BLaER1 treated with 17β-estradiol and CSF1 and Interleukin-3, amounts not matched to agents 10 nM and 100 nM (cell line): ENCODE data around the gene UBE2J2.

Experiments
- H3K27ac ChIP-seq, 11 experiments: shearing (Covaris generic); formaldehyde crosslinking; 2 replicates each; pipeline ENCODE4 v1.8.1; 2022
- H3K27me3 ChIP-seq, 11 experiments: shearing (Covaris generic); formaldehyde crosslinking; 2 replicates each; pipeline ENCODE4 v1.8.1; 2022
- H3K36me3 ChIP-seq, 11 experiments: shearing (Covaris generic); formaldehyde crosslinking; 2 replicates each; pipeline ENCODE4 v1.8.1; 2022
- H3K4me1 ChIP-seq, 10 experiments: shearing (Covaris generic); formaldehyde crosslinking; 2 replicates each; pipeline ENCODE4 v1.8.1; 2022
- H3K4me2 ChIP-seq, 11 experiments: shearing (Covaris generic); formaldehyde crosslinking; 2 replicates each; pipeline ENCODE4 v1.8.1; 2022
- H3K4me3 ChIP-seq, 10 experiments: shearing (Covaris generic); formaldehyde crosslinking; 2 replicates each; pipeline ENCODE4 v1.8.1; 2022
- H3K9ac ChIP-seq, 11 experiments: shearing (Covaris generic); formaldehyde crosslinking; 2 replicates each; pipeline ENCODE4 v1.8.1; 2022
- H3K9me3 ChIP-seq, 11 experiments: shearing (Covaris generic); formaldehyde crosslinking; replicated peaks in 1 of 11; 2 replicates each; pipeline ENCODE4 v1.8.1; 2022
- H4K20me1 ChIP-seq, 11 experiments: shearing (Covaris generic); formaldehyde crosslinking; 2 replicates each; pipeline ENCODE4 v1.8.1; 2022
- Cebpa-rat ChIP-seq, 11 experiments: shearing (Covaris generic); IDR thresholded peaks; 2 replicates each; pipeline ENCODE4 v1.8.1; 2022

Gene UBE2J2

DNA sequence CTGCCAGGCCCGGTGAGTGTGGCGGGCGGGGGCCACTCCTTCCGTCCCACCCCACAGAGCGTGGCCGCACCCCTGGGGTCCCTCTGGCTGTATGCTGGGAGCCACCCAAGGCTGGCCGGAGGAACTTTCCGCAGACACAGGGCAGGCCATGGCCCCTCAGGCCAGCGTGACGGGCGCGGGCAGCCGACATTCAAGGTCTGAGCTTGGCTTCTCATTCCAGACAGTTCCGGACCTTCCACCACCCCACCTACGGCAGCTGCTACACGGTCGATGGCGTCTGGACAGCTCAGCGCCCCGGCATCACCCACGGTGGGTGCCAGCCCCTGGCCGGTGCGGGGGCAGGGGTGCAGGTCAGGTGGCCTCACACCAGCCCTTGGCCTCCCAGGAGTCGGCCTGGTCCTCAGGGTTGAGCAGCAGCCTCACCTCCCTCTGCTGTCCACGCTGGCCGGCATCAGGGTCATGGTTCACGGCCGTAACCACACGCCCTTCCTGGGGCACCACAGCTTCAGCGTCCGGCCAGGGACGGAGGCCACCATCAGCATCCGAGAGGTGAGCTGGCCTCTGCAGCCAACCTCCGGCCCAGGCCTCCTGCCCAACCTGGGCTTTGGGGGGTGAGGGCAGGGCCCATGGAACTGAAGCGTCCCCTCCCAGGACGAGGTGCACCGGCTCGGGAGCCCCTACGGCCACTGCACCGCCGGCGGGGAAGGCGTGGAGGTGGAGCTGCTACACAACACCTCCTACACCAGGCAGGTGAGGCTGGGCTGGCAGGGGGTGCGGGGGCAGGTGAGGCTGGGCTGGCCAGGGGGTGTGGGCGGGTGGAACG, 13.8 kb upstream of the UBE2J2 start:
- H3K36me3 ChIP-seq = no peaks in the 10 kb centered on the region
- H3K9ac ChIP-seq = no peak overlapping the region
- no peak overlapping the region for H3K4me3 ChIP-seq
- no peak for TF ChIP-seq Cebpa-rat (IDR thresholded peaks at IDR 0.05)
- H3K27me3 ChIP-seq = no peaks in the 10 kb centered on the region
- H3K9me3 ChIP-seq = no peaks in the 10 kb centered on the region
- H3K4me1 ChIP-seq = peaks cover 0 to 34% (median 13%) of the 10 kb centered on the region in 10 experiments; a peak in 13 of 20 replicates
- H4K20me1 ChIP-seq = peaks cover 0 to 54% (median 15%) of the 10 kb centered on the region in 11 experiments; a peak in 17 of 22 replicates
- H3K4me2 ChIP-seq = no peak overlapping the region
- H3K27ac ChIP-seq = no peak overlapping the region

GRCh38 chr1:1286313-1287261, 12.9 kb upstream of the UBE2J2 start:
- Histone ChIP-seq H3K4me1 (peaks cover 0 to 26% (median 11%) of the 10 kb centered on the region in 10 experiments; a peak in 13 of 20 replicates), H3K4me3 (no peak overlapping the region), H3K36me3 (no peaks in the 10 kb centered on the region), H3K27me3 (no peaks in the 10 kb centered on the region), H3K4me2 (0 out of 22 replicates have a peak overlapping the region, but pooled peaks of 1 of the 11 experiments have one; percentile 4), H3K27ac (no peak overlapping the region), H3K9me3 (no peaks in the 10 kb centered on the region), H3K9ac (no peak overlapping the region), H4K20me1 (peaks cover 0 to 45% (median 7%) of the 10 kb centered on the region in 11 experiments; a peak in 13 of 22 replicates)
- TF ChIP-seq Cebpa-rat (IDR thresholded peaks at IDR 0.05) = no peak

DNA sequence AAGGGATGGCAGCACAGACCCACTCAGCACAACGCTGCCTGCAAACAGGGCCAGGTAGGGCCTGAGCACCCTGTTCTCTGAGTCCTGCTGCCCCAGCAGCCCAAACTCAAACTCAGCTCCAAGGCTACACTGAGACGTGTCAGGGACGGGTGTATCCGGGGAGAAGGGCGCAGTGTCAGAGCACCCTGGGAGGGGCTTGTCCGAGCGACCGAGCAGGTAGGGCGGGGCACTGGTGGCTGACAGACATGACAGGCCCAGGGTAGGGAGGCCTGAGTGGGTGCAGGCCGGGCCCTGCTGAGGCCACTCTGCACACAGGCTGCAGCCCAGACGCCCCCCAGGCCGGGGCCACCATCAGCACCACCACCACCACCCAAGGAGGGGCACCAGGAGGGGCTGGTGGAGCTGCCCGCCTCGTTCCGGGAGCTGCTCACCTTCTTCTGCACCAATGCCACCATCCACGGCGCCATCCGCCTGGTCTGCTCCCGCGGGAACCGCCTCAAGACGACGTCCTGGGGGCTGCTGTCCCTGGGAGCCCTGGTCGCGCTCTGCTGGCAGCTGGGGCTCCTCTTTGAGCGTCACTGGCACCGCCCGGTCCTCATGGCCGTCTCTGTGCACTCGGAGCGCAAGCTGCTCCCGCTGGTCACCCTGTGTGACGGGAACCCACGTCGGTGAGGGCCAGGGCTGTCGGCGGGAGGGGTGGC, 12.1 kb upstream of the UBE2J2 start:
- H3K4me1 ChIP-seq = peaks cover 0 to 17% (median 4%) of the 10 kb centered on the region in 10 experiments; a peak in 7 of 20 replicates
- no peak for TF ChIP-seq Cebpa-rat (IDR thresholded peaks at IDR 0.05)
- H3K27ac ChIP-seq = no peak overlapping the region
- peaks cover 0 to 42% (median 0%) of the 10 kb centered on the region in 11 experiments; a peak in 3 of 22 replicates for H4K20me1 ChIP-seq
- peak overlapping the region in 2 of 11 experiments; percentile 4 to 15; a peak in 1 of 22 replicates for H3K4me2 ChIP-seq
- H3K27me3 ChIP-seq = no peaks in the 10 kb centered on the region
- no peaks in the 10 kb centered on the region for H3K9me3 ChIP-seq
- H3K36me3 ChIP-seq = no peaks in the 10 kb centered on the region
- no peak overlapping the region for H3K9ac ChIP-seq
- no peak overlapping the region for H3K4me3 ChIP-seq

DNA sequence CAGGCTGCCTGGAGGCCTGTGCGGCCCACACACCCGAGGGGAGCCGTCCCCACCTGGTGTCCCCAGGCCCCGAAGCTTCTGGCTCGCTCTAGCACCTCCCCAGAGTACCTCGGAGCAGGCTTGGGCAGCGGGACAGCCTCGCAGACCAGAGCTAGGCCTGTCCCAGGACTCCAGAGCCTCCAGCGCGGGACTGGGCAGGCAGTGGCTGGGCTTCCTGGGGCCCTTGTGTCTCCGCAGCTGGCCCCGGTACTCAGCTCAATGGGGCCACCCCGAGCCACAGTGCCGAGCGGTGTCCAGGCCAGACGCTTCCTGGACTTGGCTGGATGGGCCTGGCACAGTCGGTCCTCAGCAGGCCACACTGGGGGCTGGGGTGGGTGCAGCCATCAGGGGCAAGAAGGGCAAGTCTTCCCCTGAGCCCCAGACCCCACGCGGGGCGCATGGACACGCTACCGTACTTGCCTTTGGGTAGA, 11.5 kb upstream of the UBE2J2 start:
- no peak overlapping the region for H3K9ac ChIP-seq
- no peaks in the 10 kb centered on the region for H3K9me3 ChIP-seq
- H3K4me3 ChIP-seq = no peak overlapping the region
- no peaks in the 10 kb centered on the region for H3K27me3 ChIP-seq
- H3K4me2 ChIP-seq = no peak overlapping the region
- no peak for TF ChIP-seq Cebpa-rat (IDR thresholded peaks at IDR 0.05)
- peaks cover 0 to 15% (median 2%) of the 10 kb centered on the region in 10 experiments; a peak in 5 of 20 replicates for H3K4me1 ChIP-seq
- no peak overlapping the region for H3K27ac ChIP-seq
- H4K20me1 ChIP-seq = peaks cover 0 to 39% (median 0%) of the 10 kb centered on the region in 11 experiments; a peak in 2 of 22 replicates
- H3K36me3 ChIP-seq = no peaks in the 10 kb centered on the region

DNA sequence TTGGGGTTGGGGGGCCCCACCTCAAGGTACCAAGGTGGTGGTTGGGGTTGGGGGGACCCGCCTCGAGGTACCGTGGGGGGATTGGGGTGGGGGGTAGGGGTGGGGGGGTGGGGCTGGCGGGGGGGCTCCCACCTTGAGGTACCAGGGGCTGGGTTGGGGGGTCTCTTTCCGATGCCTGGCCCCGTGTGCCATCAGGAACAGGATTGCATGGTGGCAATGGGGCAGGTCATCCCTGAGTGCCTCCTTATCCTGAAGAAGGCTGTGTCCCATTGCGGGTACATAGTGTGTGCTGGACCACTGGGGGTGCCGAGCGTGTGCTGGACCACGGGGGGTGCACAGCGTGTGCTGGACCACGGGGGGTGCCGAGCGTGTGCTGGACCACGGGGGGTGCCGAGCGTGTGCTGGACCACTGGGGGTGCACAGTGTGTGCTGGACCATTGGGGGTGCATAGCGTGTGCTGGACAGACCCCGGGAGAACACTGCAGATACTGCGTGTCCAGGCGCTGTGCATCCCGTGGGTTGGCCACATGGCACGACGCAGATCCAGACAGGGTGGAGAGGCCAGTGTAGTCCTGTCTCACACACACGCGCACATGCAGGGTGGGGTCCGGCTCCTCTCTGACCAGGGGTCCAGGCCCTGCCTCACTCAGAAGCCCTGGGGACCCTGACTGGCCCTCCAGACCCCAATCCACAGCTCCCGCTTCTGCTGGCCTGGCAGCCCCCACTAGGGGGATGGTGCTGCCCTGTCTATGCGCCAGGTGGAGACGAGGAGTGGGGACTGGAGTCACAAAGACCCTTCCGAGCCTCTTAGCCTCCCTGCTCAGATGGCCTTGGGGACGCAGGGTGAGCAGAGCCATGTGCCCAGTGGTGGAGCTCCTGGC, 10.8 kb upstream of the UBE2J2 start:
- peaks cover 0 to 39% (median 0%) of the 10 kb centered on the region in 11 experiments; a peak in 2 of 22 replicates for H4K20me1 ChIP-seq
- H3K36me3 ChIP-seq = no peaks in the 10 kb centered on the region
- no peak overlapping the region for H3K9ac ChIP-seq
- no peak overlapping the region for H3K27ac ChIP-seq
- H3K27me3 ChIP-seq = no peaks in the 10 kb centered on the region
- no peak for TF ChIP-seq Cebpa-rat (IDR thresholded peaks at IDR 0.05)
- H3K4me3 ChIP-seq = no peak overlapping the region
- peaks cover 0 to 15% (median 2%) of the 10 kb centered on the region in 10 experiments; a peak in 5 of 20 replicates for H3K4me1 ChIP-seq
- no peak overlapping the region for H3K4me2 ChIP-seq
- H3K9me3 ChIP-seq = no peaks in the 10 kb centered on the region

DNA sequence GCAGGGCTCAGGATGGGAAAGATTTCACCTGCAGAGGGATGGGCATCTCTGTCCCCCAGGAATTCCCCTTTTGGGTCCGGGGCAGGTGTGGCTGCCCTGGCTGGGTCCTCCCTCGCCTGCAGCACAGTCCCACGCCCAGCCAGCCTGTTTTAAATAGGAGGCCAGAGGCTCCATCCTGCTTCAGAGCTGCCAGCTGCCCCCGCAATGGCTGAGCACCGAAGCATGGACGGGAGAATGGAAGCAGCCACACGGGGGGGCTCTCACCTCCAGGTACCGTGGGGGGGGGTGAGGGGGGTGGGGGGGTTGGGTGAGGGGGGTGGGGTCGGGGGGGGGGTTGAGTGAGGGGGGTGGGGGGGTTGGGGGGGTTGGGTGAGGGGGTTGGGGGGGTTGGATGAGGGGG, 10.2 kb upstream of the UBE2J2 start:
- Histone ChIP-seq H3K9ac (no peak overlapping the region), H4K20me1 (peaks cover 0 to 39% (median 0%) of the 10 kb centered on the region in 11 experiments; a peak in 2 of 22 replicates)
- no peak for TF ChIP-seq Cebpa-rat (IDR thresholded peaks at IDR 0.05)

GRCh38 chr1:1282998-1283397, 9.3 kb upstream of the UBE2J2 start:
- Histone ChIP-seq H3K36me3 (no peaks in the 10 kb centered on the region), H3K4me3 (no peak overlapping the region), H3K27me3 (no peaks in the 10 kb centered on the region), H3K27ac (no peak overlapping the region), H3K4me2 (no peak overlapping the region), H4K20me1 (peaks cover 0 to 39% (median 0%) of the 10 kb centered on the region in 11 experiments; a peak in 2 of 22 replicates), H3K9me3 (no peaks in the 10 kb centered on the region), H3K4me1 (peaks cover 0 to 15% (median 2%) of the 10 kb centered on the region in 10 experiments; a peak in 5 of 20 replicates), H3K9ac (no peak overlapping the region)
- no peak for TF ChIP-seq Cebpa-rat (IDR thresholded peaks at IDR 0.05)

More for the DNA sequence above, 10.2 kb upstream of the UBE2J2 start:
- no peak overlapping the region for H3K4me3 ChIP-seq
- H3K4me2 ChIP-seq = peak overlapping the region in 1 of 11 experiments; percentile 15; a peak in 2 of 22 replicates
- H3K27ac ChIP-seq = no peak overlapping the region
- H3K27me3 ChIP-seq = no peaks in the 10 kb centered on the region
- no peaks in the 10 kb centered on the region for H3K9me3 ChIP-seq
- H3K36me3 ChIP-seq = no peaks in the 10 kb centered on the region
- peaks cover 0 to 15% (median 2%) of the 10 kb centered on the region in 10 experiments; a peak in 5 of 20 replicates for H3K4me1 ChIP-seq
